Stomach (tissue), 4 donors: ENCODE results near the gene SDK2.

Source experiments
- CTCF ChIP-seq, 7 experiments: fragments of 450-650 bp in 4 of 7; fragments of 200-600 bp in 3 of 7; sonication (generic) in 3 of 7; IDR thresholded peaks; one replicate each; pipeline ENCODE4 v1.5.1; 2016 to 2019; ENCODE audit warnings: antibody characterized with exemption in 7 of 7, control low read depth in 2 of 7, mild to moderate bottlenecking in 1 of 7
- EP300 ChIP-seq: sonication (generic); formaldehyde crosslinking; IDR thresholded peaks from one replicate; pipeline ENCODE4 v1.6.1; 2017; ENCODE audit warnings: antibody characterized with exemption
- POLR2A ChIP-seq, 4 donors: fragments of 450-650 bp; IDR thresholded peaks; one replicate each; pipeline ENCODE4 v1.6.1; 2016; ENCODE audit warnings: antibody characterized with exemption in 4 of 4, control low read depth in 2 of 4, mild to moderate bottlenecking in 1 of 4, moderate library complexity in 1 of 4
- POLR2AphosphoS5 ChIP-seq, 3 donors: sonication (generic); formaldehyde crosslinking; IDR thresholded peaks; one replicate each; pipeline ENCODE4 v1.6.1; 2016; ENCODE audit warnings: antibody characterized with exemption in 3 of 3

GRCh38 chr17:73594598-73594997 is 49.6 kb downstream of the SDK2 start:
- TF ChIP-seq CTCF (IDR thresholded peaks at IDR 0.05), result no peak
- no peak for TF ChIP-seq EP300
- no peak for TF ChIP-seq POLR2A (IDR thresholded peaks at IDR 0.05)
- no peak for TF ChIP-seq POLR2AphosphoS5 (IDR thresholded peaks at IDR 0.05)
